IPS-NIHi7 (cell line): ENCODE measurements around the gene PPP1R3G.
A peak's percentile ranks its signal among the peaks of the same experiment; 100 is the strongest.

ENCODE experiments used
- DNase-seq: peaks from one replicate; pipeline ENCODE4 v3.0.0; 2012; ENCODE audit warnings: mixed read lengths; ENCODE audit errors: extremely low spot score

PPP1R3G gene

DNA sequence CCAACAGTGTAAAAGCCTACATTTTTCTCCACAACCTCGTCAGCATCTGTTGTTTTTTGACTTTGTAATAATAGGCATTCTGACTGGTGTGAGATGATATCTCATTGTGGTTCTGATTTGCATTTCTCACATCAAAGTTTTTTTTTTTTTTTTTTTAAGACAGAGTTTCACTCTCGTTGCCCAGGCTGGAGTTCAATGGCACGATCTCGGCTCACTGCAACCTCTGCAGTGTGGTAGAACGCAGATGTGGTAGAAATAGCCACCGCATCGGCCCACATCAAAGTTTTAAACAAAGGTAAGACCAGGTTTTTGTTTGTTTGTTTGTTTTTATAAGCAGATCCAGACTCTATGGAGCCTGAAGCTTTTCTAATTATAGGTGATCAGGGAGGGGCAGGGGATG lies 12.7 kb upstream of the PPP1R3G start:
- DNase-seq = no peak

DNA sequence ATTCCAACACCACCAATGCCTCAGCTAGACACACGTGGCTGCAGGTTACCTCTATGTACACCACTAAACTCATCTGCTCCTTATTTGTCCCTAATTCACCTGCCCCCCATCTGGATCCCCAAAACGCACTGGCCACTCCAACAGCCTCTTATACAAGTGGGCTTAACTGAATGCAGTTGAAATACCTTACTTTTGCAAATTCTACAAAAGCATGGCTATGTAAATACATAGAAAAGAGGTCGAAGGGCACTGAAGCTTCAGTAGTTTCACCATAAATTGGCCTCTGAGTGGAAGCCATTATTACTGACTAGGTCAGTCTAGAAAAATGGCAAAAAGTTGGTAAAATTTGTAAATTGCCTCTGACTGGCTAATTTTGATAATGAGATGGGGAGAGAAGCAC lies 11.1 kb upstream of the PPP1R3G start:
- no peak for DNase-seq

DNA sequence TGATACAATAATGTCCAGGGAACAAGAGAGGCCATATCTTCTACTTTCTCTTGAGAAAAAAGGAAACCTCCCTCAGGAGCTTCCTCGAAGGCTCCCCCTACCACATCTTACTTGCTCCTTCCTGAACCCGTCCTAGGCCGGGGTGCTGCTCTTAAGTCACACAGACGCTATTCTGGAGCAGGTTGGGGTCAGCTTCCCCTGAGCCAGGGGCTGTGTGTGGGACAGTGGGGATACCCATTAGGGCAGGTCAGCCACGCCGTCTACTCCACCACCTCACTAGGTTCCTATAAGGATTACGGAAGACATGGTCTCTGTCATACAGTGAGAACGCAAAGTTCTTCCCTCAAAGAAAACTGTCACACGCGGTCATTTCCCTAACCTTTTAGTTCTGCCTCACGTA lies 8.2 kb upstream of the PPP1R3G start:
- DNase-seq = no peak

DNA sequence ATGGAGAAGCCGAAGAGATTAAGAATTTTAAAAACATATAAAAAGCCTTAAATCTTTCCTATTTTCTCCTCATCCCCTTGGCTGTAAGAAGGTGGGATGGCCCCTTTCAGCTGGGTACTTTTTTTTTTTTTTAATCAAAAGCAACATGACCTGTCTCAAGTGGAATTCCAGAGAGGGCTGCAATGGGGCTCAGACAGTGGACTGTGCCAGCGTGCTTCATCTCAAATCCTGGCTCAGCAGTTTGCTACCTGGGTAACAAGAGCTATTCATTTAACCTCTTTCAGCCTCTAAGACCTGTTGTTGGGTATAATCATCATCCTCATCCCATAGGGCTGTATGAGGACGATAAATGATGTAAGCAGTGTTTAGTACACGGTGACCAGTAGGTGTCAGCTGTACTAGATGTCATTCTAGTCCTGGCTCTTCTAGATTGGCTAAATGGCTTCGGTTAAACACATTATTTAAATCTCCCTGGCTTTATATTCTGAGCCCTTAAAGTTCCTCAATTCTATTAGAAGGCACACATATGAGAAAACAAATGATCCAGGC lies 6.9 kb upstream of the PPP1R3G start:
- DNase-seq = no peak

DNA sequence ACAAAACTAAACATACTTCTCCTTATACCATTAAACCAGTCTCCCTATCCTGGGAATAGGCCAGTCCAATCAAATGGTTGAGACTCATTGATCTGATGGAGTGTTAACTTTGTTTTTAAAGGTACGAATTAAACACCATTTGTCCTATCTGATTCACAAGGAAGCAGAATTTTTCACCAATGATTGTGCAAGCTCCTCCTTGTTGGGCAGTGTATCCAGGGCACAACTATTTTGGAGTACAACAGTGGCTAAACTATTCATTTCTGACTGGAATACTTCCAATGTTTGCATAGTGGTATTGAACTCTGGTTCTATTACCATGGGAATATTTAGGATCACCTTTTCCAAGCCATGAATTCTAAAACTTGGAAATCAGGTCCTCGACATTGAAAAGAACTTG lies 5.4 kb upstream of the PPP1R3G start:
- no peak for DNase-seq

DNA sequence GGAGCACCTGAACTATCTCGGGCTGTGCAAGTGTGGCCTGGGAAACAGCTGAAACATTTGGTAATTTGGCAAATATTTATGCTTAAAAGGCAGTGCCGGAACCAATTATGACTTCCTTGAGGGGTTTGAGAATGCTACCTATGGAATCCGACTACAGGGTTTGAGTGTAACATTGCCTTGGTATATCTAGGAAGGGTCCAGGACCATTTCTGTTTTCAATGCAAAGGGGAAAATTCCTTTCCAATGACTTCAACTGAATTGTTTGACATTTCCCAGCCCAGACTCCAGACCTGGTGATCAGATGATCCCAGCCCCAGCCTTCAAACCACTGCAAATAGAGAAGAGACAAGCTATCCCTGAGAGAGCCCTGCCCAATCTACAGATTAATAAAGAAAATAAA lies 4.6 kb upstream of the PPP1R3G start:
- no peak for DNase-seq

DNA sequence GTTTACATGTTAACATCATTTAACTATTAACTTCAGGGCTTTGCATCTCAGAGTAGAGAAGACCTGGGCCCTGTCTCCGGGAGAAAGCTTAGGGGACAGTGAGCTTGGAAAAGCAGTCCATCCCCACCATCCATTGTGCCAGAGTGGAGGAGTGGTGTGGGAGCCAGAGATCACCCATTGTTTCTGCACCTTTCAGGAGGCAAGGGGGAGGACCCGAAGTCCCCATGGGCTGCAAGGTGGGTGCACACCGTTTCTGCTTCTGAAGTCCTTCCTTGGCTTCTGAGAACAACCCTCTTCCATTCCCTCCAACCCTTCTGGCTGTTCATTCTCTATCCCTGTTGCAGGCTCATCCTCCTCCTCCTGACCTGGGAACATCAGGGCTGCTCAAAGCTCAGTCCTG lies 4.0 kb upstream of the PPP1R3G start:
- no peak for DNase-seq

DNA sequence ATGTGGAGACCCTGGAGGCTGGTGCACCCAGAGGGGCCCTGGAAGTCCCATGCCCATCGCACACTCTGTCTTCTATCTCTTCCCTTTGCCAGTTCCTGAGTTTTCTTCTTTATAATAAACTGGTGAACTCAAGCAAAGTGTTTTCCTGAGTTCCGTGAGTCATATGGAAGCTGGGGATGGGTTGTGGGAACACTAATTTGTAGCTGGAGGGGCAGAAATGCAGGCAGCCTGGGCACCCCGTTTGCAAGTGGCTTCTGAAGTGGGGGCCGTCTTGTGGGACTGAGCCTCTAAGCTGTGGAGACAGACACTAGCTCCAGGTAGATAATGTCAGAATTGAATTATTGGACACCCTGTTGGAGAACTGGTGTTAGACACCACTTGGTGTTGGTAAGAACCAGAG lies 3.2 kb upstream of the PPP1R3G start:
- DNase-seq = no peak

DNA sequence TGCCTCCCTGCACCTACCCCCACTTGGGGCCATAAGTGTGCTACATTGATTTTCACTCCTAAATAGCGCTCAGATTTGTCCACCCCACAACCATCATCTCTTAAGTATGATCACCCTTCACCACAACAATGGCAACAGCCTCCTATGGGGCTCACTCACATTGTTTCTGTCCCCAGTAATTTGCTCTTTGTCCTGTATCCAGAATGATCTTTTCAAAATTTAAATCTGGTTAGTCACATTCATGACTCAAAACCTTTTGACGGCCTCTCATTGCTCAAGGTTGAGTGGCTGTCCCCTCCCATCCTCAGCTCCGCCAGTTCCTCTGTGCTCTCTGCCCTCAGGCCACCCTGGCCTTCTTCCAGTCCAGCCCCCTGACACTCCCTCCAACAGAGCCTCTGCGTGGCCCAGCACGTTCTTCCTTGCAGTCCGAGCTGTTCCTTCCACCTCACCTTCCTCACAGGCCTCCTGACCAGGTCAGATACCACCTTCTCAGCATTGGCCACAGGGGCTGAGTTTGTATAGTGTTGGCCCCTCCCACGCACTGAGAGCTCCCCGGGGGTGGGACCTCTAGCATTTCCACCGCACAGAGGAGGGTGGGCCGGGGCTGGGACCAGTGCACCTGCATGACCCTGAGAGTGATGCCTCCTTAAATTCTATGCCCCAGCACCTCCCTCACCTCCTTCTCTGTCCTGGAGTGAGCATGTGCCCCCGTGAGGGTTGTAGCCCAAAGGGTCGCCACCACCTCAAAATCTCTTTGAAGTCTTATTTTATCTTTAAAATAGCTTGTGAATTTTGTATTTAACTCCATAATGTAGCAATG lies 2.4 kb upstream of the PPP1R3G start:
- DNase-seq = no peak

DNA sequence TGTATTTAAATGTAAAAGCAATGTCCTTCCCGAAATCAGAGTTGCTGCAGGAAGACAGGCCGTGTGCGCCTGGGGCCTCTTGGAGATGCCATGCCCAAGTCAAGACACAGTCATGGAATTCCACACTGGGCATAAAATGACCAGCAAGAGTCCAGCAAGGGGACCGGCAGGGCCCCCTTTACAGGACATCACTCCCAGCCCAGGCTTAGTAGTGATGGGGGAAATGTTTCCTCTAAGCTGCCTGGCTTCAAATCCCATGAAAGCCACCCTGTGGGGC lies 1.9 kb upstream of the PPP1R3G start:
- no peak for DNase-seq

DNA sequence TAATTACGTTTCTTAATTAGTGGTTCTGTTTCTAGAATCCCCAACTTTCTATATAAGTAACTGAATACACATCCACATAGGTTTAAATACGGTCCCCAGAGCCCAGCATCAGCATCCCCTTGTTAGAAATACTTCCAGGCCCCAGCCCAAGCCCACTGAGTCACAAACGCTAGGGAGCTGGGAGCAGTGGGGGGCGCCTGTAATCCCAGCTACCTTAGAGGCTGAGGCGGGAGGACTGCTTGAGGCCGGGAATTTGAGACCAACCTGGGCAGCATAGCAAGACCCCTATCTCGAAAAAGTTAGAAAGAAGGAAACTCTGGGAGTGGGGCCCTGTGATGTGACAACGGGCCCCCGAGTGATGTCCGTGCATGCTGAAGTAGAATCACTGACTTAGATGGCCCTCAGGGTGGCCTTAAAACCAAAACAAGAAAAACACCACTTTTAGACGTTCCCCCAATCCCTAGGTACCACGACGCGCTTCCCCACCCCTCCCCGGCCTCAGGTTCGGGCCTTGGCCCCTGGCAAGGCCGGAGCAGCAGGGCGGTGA lies 1.3 kb upstream of the PPP1R3G start:
- no peak for DNase-seq

DNA sequence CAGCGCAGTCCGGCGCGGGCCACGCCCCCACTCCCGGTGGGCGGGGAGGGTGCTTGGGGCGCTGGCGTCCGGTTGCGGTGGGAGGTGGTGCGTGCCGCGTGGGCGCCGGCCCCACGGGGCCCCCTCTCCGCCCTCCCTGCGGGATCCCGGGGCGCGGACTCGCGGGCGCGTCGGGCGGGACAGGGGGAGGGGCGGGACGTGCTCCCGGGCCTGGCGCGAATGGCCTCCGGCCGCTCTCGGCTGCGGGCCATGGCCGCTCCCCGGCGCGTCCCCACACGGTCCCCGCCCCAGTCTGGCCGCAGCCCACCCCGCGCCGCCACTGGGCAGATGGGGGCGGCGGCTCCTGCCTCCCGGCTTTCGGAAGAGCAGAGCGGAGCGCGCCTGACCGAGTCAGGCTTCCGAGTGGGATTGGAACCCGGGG lies 771 bp upstream of the PPP1R3G start:
- no peak for DNase-seq

DNA sequence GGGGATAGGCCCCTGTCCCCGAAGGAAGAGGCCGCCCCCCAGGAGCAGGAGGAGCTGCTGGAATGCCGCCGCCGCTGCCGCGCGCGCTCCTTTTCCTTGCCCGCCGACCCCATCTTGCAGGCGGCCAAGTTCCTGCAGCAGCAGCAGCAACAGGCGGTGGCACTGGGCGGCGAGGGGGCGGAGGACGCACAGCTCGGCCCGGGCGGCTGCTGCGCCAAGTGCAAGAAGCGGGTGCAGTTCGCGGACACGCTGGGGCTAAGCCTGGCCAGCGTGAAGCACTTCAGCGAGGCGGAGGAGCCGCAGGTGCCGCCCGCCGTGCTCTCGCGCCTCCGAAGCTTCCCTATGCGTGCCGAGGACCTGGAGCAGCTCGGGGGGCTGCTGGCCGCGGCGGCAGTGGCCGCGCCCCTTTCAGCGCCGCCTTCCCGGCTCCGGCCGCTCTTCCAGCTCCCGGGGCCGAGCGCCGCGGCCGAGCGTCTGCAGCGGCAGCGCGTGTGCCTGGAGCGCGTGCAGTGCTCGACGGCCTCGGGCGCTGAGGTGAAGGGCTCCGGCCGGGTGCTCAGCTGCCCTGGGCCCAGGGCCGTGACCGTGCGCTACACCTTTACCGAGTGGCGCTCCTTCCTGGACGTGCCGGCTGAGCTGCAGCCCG lies 630 bp downstream of the PPP1R3G start:
- peak; percentile 66 for DNase-seq

DNA sequence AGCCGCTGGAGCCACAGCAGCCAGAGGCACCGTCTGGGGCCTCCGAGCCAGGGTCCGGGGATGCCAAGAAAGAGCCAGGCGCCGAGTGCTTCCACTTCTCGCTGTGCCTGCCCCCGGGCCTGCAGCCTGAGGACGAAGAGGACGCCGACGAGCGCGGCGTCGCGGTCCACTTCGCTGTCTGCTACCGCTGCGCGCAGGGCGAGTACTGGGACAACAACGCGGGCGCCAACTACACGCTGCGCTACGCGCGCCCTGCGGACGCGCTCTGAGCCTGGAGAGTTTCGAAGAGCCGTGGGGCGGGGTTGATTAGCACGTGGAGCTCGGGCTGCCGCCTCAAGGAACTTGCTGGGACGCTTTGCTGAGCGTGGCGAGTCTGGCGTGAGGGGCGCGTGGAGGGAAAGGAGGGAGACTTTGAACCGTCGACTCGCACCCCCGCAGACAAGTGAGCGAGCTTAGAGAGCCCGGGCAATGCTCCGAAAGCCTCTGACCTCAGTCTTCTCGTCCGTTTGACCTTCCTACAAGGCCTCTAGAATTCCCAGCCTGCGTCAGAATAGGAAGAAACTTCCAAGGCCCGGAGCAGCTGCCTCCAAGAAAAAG lies 1.3 kb downstream of the PPP1R3G start:
- no peak for DNase-seq

DNA sequence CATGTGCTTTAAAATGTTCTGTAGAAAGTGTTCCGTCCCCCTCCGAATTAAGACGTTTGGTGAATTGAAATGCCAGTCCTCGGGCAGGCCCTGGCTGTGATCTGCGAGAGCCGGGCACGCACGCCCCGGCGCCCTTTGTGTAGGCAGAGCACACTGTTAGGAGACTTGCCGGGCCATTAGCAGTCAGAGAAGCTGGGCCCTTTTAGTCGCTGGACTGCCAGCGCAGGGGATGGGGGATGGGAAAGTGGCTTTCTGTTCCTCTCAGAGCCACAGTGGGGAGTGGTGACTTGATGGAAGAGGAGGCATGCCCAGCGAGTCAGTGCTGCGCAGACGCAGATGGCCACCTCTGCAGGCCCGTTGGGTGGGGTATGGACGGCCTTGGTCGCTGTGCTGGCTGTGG lies 2.2 kb downstream of the PPP1R3G start:
- no peak for DNase-seq

DNA sequence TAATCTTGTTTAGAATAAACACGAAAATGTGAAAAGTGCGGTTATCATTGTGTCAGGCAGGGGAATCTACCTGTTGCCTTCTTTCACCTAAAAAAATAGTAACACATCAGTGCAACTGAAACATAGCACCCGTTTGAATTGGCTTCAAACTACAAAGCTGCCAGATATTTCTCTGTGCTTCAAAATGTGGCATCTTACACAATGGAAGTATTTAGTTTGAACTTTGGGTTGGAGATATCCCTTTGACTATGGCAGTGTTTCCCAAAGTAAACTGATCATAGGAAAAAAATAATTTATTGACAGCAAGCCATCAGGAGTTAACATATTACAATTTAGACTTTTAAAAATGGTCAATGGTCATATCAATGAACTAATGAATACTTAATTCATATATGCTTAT lies 3.6 kb downstream of the PPP1R3G start:
- DNase-seq = no peak

DNA sequence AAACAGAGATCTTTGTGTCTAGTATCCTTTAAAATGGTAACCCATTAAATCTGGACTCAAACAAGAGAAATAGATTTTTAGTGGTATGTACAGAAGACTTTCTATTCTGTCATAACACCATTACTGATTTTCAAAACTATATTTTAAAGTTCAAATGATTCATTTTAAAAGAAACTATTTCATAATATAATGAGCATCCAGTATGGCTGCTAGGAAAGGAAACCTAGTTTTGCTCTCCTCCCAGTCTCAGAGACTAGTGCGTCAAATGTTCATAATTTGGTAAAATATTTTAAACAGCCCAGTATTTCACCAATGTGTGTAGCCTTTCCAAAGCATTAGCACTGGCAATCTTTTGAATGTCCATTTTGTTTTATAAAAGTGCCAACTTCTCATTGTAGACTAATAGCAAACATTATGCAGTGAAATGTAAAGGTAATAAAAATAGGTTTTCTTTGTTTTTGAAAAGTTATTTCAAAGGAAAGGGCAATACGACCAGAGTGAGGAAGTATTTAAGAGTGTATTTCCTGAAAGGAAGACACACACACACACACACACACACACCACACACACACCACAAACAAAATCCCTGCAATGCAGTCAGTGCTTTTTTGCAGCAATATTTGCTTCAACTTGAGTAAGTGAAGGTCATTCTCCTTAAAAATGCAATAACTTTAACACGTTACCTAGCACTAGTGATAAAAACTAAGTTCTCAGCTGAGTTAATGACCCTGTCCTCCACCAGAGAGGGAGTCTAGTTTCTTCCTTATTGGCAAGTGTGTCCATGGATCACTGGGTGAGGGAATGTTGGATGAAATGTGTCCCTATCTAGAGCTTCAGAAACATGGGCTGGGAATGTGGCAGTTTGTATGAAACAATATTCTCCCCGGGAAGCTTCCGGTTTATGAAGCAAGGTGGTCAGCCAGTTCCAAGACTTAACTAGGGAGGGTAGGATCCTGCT lies 4.6 kb downstream of the PPP1R3G start:
- no peak for DNase-seq

DNA sequence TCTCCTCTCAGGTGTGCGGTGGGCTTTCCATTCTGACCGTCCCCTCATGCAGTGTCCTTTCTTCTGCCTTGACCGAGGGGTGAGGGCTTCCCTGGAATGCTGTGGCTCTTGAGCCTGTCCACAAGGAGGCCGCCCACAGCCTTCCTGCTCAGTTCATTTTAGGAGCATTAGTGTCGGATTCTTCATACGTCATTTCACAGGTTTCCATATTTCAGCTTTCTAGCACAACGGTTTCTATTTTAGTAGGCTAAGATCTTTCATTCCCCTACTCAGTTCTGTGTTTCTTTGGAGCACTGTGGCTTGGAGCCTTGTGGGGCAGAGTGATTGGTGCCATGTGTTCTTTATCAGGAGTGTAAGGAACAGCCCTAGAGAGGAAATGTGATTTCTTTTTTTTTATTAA lies 5.5 kb downstream of the PPP1R3G start:
- no peak for DNase-seq

DNA sequence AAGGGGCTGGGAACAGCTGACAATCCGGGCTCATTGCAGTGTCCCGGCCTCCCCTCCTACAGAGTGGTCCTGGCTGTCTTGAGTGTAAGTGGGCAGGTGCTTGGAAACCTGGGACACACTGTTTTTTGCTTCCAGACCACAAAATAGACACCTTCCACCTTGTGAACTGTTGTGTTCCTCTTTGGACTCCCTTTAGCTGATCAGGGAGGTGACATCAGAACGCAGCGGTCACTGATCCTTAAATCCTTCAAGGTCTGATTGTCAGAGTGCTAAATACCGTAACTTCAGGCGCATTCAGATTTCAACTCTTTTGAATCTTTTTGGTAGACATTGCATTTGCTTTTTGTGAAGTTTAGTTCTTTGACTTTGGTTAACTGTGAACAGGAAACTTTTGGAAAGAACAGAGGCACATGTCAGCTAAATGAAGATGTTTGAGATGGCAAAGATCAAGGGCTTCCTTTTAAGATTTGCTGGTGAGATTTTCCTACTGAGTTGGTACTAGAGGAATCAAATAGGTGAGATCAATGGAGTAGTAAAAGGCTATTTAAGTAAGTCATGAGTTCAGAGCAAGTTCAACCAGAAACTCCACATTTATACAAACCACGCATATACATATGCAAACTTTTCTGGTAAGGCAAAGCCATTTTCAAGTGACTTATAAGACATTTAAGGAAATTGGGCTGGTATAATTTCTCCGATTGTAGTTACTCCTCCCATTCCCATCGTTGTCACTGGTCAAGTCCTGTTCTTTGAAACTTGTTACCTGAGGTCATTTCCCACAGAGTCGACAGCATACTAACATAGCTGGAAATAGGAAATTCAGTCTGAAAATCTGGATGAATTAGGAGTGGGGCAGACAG lies 6.3 kb downstream of the PPP1R3G start:
- no peak for DNase-seq

DNA sequence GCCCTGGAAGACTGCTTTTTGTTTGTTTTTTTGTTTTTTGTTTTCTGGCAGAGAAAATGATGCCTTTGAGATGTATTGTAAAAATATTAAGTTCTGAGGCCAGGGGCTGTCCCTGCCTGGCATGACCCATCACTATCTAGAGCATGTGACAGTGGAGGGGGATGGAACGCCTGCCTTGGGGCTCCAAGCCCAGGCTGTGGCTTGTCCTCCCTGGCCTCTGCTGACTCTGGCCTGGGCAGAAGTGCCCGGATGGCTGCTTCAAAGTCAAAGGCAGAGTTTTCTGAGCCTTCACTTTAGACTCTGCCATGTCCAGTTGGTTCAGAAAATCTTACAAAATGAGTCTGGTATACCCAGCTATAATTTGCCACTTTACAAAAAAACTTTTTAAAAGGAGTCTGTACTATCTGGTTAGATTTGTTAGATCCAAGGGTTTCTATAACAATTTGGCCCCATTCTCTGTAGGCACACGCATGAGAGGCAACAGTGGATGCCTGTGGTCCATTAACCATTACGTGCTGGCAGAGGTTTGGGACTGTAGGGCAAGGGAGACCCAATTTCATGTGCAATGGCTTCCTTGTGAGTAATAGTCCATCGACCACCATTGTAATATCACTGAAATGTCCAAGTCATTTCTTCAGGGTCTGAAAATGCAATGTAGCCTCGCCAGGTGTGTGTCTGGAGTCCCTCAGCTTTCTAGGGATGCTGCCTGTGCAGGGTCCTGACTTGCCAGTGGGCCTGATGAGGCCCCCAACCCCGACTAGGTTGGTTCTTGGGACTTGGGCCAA lies 8.3 kb downstream of the PPP1R3G start:
- no peak for DNase-seq
